ENCODE measurements around the gene RPS18.

RPS18 gene

GRCh38 chr6:33286946-33287914 lies 15.4 kb downstream of the RPS18 start:
- TF ChIP-seq CTCF (IDR thresholded peaks at IDR 0.05; ENCODE audit: low read depth, low read length): no peak
- H3K4me3 ChIP-seq (replicated peaks in 1 of 2; ENCODE audit: low read depth in 2 of 2, low read length in 2 of 2): no peak overlapping the region
- no peak for DNase-seq (ENCODE audit: low read depth in 2 of 2)

GRCh38 chr6:33288141-33288920 lies 16.5 kb downstream of the RPS18 start:
- TF ChIP-seq CTCF (IDR thresholded peaks at IDR 0.05; ENCODE audit: low read depth, low read length): no peak
- no peak for DNase-seq (ENCODE audit: low read depth in 2 of 2)
- H3K4me3 ChIP-seq (replicated peaks in 1 of 2; ENCODE audit: low read depth in 2 of 2, low read length in 2 of 2): peak overlapping the region; percentile 86 to 90

GRCh38 chr6:33288921-33289783 lies 17.3 kb downstream of the RPS18 start, which contains the start of the genes PFDN6 and WDR46:
Gene PFDN6 (plus strand): TSS chr6:33289601. CDS start chr6:33289857, 256 bp downstream.
Gene WDR46 (minus strand): TSS chr6:33289239. CDS start chr6:33289170, 69 bp downstream.
- H3K4me3 ChIP-seq (replicated peaks in 1 of 2; ENCODE audit: low read depth in 2 of 2, low read length in 2 of 2): peak within 1 kb of the TSS; percentile 86 to 90
- no peak for TF ChIP-seq CTCF (IDR thresholded peaks at IDR 0.05; ENCODE audit: low read depth, low read length)
- peak; percentile 89 to 93 for DNase-seq (ENCODE audit: low read depth in 2 of 2)

- H3K4me3 ChIP-seq (replicated peaks in 1 of 2; ENCODE audit: low read depth in 2 of 2, low read length in 2 of 2): peak overlapping the region; percentile 86 to 90
- TF ChIP-seq CTCF (IDR thresholded peaks at IDR 0.05; ENCODE audit: low read depth, low read length): no peak
- no peak for DNase-seq (ENCODE audit: low read depth in 2 of 2)
Observed at GRCh38 chr6:33289784-33290315, 18.0 kb downstream of the RPS18 start.

- peak overlapping the region in 1 of 2 donors; percentile 90 for H3K4me3 ChIP-seq (replicated peaks in 1 of 2; ENCODE audit: low read depth in 2 of 2, low read length in 2 of 2)
- TF ChIP-seq CTCF (IDR thresholded peaks at IDR 0.05; ENCODE audit: low read depth, low read length): no peak
- no peak for DNase-seq (ENCODE audit: low read depth in 2 of 2)
Observed at GRCh38 chr6:33290459-33290858, 18.6 kb downstream of the RPS18 start.

Data from cardiac fibroblast (primary cell).